Measurements from ENCODE around the gene KCNN4.

The KCNN4 gene

GRCh38 chr19:43724896-43725295 is 55.9 kb downstream of the KCNN4 start:
- Histone ChIP-seq H3K27ac (ENCODE audit: low read depth, low read length) (no peak overlapping the region), H3K4me1 (ENCODE audit: insufficient read depth, low read length) (no peaks in the 10 kb centered on the region), H3K9me3 (ENCODE audit: insufficient read depth, low read depth, low read length) (no peaks in the 10 kb centered on the region), H3K36me3 (ENCODE audit: insufficient read depth, low read length) (0 out of 2 replicates have a peak, but pooled peaks cover 9% of the 10 kb centered on the region), H3K27me3 (ENCODE audit: insufficient read depth, low read length) (no peaks in the 10 kb centered on the region), H3K4me3 (ENCODE audit: low read length) (no peak overlapping the region), H3K9ac (ENCODE audit: low read depth, low read length) (no peak overlapping the region)
- WGBS: 94% methylated on average over 8 of the region's 8 CpGs

GRCh38 chr19:43723588-43723987 is 57.2 kb downstream of the KCNN4 start:
- no peaks in the 10 kb centered on the region for H3K9me3 ChIP-seq (ENCODE audit: insufficient read depth, low read depth, low read length)
- WGBS: 73% methylated on average over 8 of the region's 8 CpGs

GRCh38 chr19:43721469-43722048 is 59.2 kb downstream of the KCNN4 start:
- Histone ChIP-seq H3K4me3 (ENCODE audit: low read length) (no peak overlapping the region), H3K27ac (ENCODE audit: low read depth, low read length) (no peak overlapping the region), H3K27me3 (ENCODE audit: insufficient read depth, low read length) (no peaks in the 10 kb centered on the region), H3K9ac (ENCODE audit: low read depth, low read length) (no peak overlapping the region), H3K36me3 (ENCODE audit: insufficient read depth, low read length) (no peaks in the 10 kb centered on the region), H3K4me1 (ENCODE audit: insufficient read depth, low read length) (no peaks in the 10 kb centered on the region), H3K9me3 (ENCODE audit: insufficient read depth, low read depth, low read length) (no peaks in the 10 kb centered on the region)
- 94% methylated on average over 5 of the region's 5 CpGs for WGBS

More at GRCh38 chr19:43723588-43723987, 57.2 kb downstream of the KCNN4 start:
- 0 out of 2 replicates have a peak, but pooled peaks cover 2% of the 10 kb centered on the region for H3K36me3 ChIP-seq (ENCODE audit: insufficient read depth, low read length)
- H3K27me3 ChIP-seq (ENCODE audit: insufficient read depth, low read length): no peaks in the 10 kb centered on the region
- H3K9ac ChIP-seq (ENCODE audit: low read depth, low read length): no peak overlapping the region
- H3K4me1 ChIP-seq (ENCODE audit: insufficient read depth, low read length): no peaks in the 10 kb centered on the region
- H3K27ac ChIP-seq (ENCODE audit: low read depth, low read length): no peak overlapping the region
- H3K4me3 ChIP-seq (ENCODE audit: low read length): no peak overlapping the region

GRCh38 chr19:43720936-43721335 is 59.8 kb downstream of the KCNN4 start:
- Histone ChIP-seq H3K36me3 (ENCODE audit: insufficient read depth, low read length) (no peaks in the 10 kb centered on the region), H3K9me3 (ENCODE audit: insufficient read depth, low read depth, low read length) (no peaks in the 10 kb centered on the region), H3K4me3 (ENCODE audit: low read length) (no peak overlapping the region), H3K27me3 (ENCODE audit: insufficient read depth, low read length) (no peaks in the 10 kb centered on the region), H3K27ac (ENCODE audit: low read depth, low read length) (no peak overlapping the region), H3K9ac (ENCODE audit: low read depth, low read length) (no peak overlapping the region), H3K4me1 (ENCODE audit: insufficient read depth, low read length) (no peaks in the 10 kb centered on the region)
- WGBS: 88% methylated on average over 10 of the region's 10 CpGs

- Histone ChIP-seq H3K9me3 (ENCODE audit: insufficient read depth, low read depth, low read length) (no peaks in the 10 kb centered on the region), H3K27me3 (ENCODE audit: insufficient read depth, low read length) (no peaks in the 10 kb centered on the region), H3K4me3 (ENCODE audit: low read length) (no peak overlapping the region), H3K27ac (ENCODE audit: low read depth, low read length) (no peak overlapping the region), H3K36me3 (ENCODE audit: insufficient read depth, low read length) (no peaks in the 10 kb centered on the region), H3K4me1 (ENCODE audit: insufficient read depth, low read length) (no peaks in the 10 kb centered on the region), H3K9ac (ENCODE audit: low read depth, low read length) (no peak overlapping the region)
- WGBS: 73% methylated on average over 4 of the region's 5 CpGs
These were observed 60.9 kb downstream of the KCNN4 start for GRCh38 chr19:43719918-43720317.

- no peak overlapping the region for H3K4me3 ChIP-seq (ENCODE audit: low read length)
- H3K4me1 ChIP-seq (ENCODE audit: insufficient read depth, low read length): no peaks in the 10 kb centered on the region
- 95% methylated on average over 37 of the region's 37 CpGs for WGBS
- H3K27me3 ChIP-seq (ENCODE audit: insufficient read depth, low read length): no peaks in the 10 kb centered on the region
- no peaks in the 10 kb centered on the region for H3K9me3 ChIP-seq (ENCODE audit: insufficient read depth, low read depth, low read length)
- H3K36me3 ChIP-seq (ENCODE audit: insufficient read depth, low read length): no peaks in the 10 kb centered on the region
- no peak overlapping the region for H3K27ac ChIP-seq (ENCODE audit: low read depth, low read length)
- no peak overlapping the region for H3K9ac ChIP-seq (ENCODE audit: low read depth, low read length)
These were observed 61.4 kb downstream of the KCNN4 start for GRCh38 chr19:43719378-43719868.

GRCh38 chr19:43718627-43719377 is 62.0 kb downstream of the KCNN4 start:
- no peaks in the 10 kb centered on the region for H3K27me3 ChIP-seq (ENCODE audit: insufficient read depth, low read length)
- H3K9ac ChIP-seq (ENCODE audit: low read depth, low read length): no peak overlapping the region
- H3K27ac ChIP-seq (ENCODE audit: low read depth, low read length): no peak overlapping the region
- H3K4me3 ChIP-seq (ENCODE audit: low read length): no peak overlapping the region
- H3K36me3 ChIP-seq (ENCODE audit: insufficient read depth, low read length): no peaks in the 10 kb centered on the region
- 94% methylated on average over 60 of the region's 60 CpGs for WGBS
- H3K4me1 ChIP-seq (ENCODE audit: insufficient read depth, low read length): no peaks in the 10 kb centered on the region
- H3K9me3 ChIP-seq (ENCODE audit: insufficient read depth, low read depth, low read length): no peaks in the 10 kb centered on the region
